GM12878 (cell line): ENCODE data around the gene DPYSL3. TPM values are rescaled to one million over a fixed set of nuclear protein-coding genes. Genes with fewer than 3 reads are reported as not detected.

Experiments used
- ATAC-seq: fragments of 200-7000 bp; cut with Tn5 transposase; 3 replicates; pipeline ENCODE4 v1.9.1; 2020; ENCODE audit warnings: mild to moderate bottlenecking, moderate library complexity
- BruUV-seq: library from RNA; stranded (reverse); fragments of 400-500 nt; replicated peaks from 2 replicates; lab custom pipeline; 2021; lab: Mats Ljungman, UMichigan
- CTCF ChIA-PET: fragments of 300-600 bp; sonication (Branson Sonifier 250); formaldehyde crosslinking; extraction: SDS; loops from one replicate; lab custom pipeline; 2021; ENCODE audit warnings: inconsistent platforms; lab: Yijun Ruan, JAX
- POLR2A ChIA-PET: fragments of 350-600 bp; formaldehyde crosslinking; extraction: SDS; loops from one replicate; lab custom pipeline; 2021; ENCODE audit warnings: inconsistent platforms; lab: Charles Lee
- RAD21 ChIA-PET: fragments of 300-600 bp; sonication (Branson Sonifier 250); formaldehyde crosslinking; loops from one replicate; lab custom pipeline; 2023; ENCODE audit warnings: antibody characterized with exemption; ENCODE audit not compliant: unreplicated experiment; lab: Charles Lee
- SMC1A ChIA-PET: fragments of 300-600 bp; sonication (Branson Sonifier 250); formaldehyde crosslinking; loops from one replicate; lab custom pipeline; 2023; ENCODE audit not compliant: unreplicated experiment, uncharacterized antibody; lab: Charles Lee
- DNase-seq: peaks from one replicate; pipeline ENCODE4 v3.0.0-alpha.2; 2011; ENCODE audit warnings: low read depth, low spot score
- FAIRE-seq: peaks from 3 replicates; lab custom pipeline; 2011; peaks lifted over from hg19 to GRCh38; lab: Jason Lieb, UNC
- H2AFZ ChIP-seq: 2 replicates; pipeline ENCODE4 v1.6.0; 2011; ENCODE audit warnings: low read depth, low read length, control low read depth; ENCODE audit not compliant: control insufficient read depth
- H3K27ac ChIP-seq: 2 replicates; pipeline ENCODE4 v1.5.1; 2011; ENCODE audit warnings: control low read depth; ENCODE audit not compliant: control insufficient read depth, insufficient read depth
- H3K27me3 ChIP-seq, 2 experiments: replicated peaks in 1 of 2; 2 replicates each; pipeline versions ENCODE4 v1.6.0 to v1.6.1; 2011; ENCODE audit warnings: low read length in 1 of 2; ENCODE audit not compliant: control insufficient read depth in 2 of 2, insufficient read depth in 2 of 2
- H3K36me3 ChIP-seq, 2 experiments: 2 replicates each; pipeline ENCODE4 v1.5.1; 2011; ENCODE audit warnings: low read length in 1 of 2; ENCODE audit not compliant: control insufficient read depth in 2 of 2, insufficient read depth in 2 of 2
- H3K4me1 ChIP-seq: 2 replicates; pipeline ENCODE4 v1.6.1; 2011; ENCODE audit warnings: mild to moderate bottlenecking, low read length, moderate library complexity, mixed read lengths; ENCODE audit not compliant: control insufficient read depth, insufficient read depth
- H3K4me2 ChIP-seq: 2 replicates; pipeline ENCODE4 v1.6.0; 2011; ENCODE audit warnings: control low read depth; ENCODE audit not compliant: control insufficient read depth, insufficient read depth
- H3K4me3 ChIP-seq: fragments of 200-600 bp; sonication (generic); 2 replicates; pipeline ENCODE4 v1.5.1; 2016
- H3K79me2 ChIP-seq: 2 replicates; pipeline ENCODE4 v1.6.0; 2011; ENCODE audit warnings: low read length; ENCODE audit not compliant: control insufficient read depth, insufficient read depth
- H3K9ac ChIP-seq: 2 replicates; pipeline ENCODE4 v1.8.0; 2011; ENCODE audit warnings: low read length, control low read depth, mixed read lengths; ENCODE audit not compliant: control insufficient read depth, insufficient read depth
- H3K9me3 ChIP-seq: replicated peaks from 3 replicates; pipeline ENCODE4 v1.5.1; 2011; ENCODE audit warnings: mild to moderate bottlenecking, low read length; ENCODE audit not compliant: control insufficient read depth, insufficient read depth
- H4K20me1 ChIP-seq: 2 replicates; pipeline ENCODE4 v1.6.0; 2011; ENCODE audit not compliant: control insufficient read depth, insufficient read depth
- BMI1 ChIP-seq: fragments of 450-650 bp; IDR thresholded peaks from 2 replicates; pipeline ENCODE4 v1.6.1; 2016; ENCODE audit warnings: mild to moderate bottlenecking, moderate library complexity, borderline replicate concordance
- BRCA1 ChIP-seq: IDR thresholded peaks from 2 replicates; pipeline ENCODE4 v1.6.1; 2011; ENCODE audit warnings: low read depth, low read length, improper control_type of control experiment
- EED ChIP-seq: sonication (generic); IDR thresholded peaks from 2 replicates; pipeline ENCODE4 v1.6.1; 2016; ENCODE audit warnings: antibody characterized with exemption, low read depth
- FOS ChIP-seq: IDR thresholded peaks from 3 replicates; pipeline ENCODE4 v1.6.1; 2011; ENCODE audit warnings: borderline replicate concordance; ENCODE audit not compliant: insufficient read length; ENCODE audit errors: extremely low read depth
- GATAD2B ChIP-seq: fragments of 450-650 bp; conservative IDR thresholded peaks from 2 replicates; pipeline ENCODE4 v1.6.1; 2017; ENCODE audit warnings: low read depth, mild to moderate bottlenecking, moderate library complexity
- HDGF ChIP-seq: fragments of 450-650 bp; IDR thresholded peaks from 2 replicates; pipeline ENCODE4 v1.6.1; 2016; ENCODE audit warnings: antibody characterized with exemption
- MEF2A ChIP-seq: IDR thresholded peaks from 2 replicates; pipeline ENCODE4 v1.6.1; 2011; ENCODE audit warnings: low read depth, mild to moderate bottlenecking, low read length, moderate library complexity; ENCODE audit not compliant: insufficient read depth
- MEF2B ChIP-seq: fragments of 450-650 bp; IDR thresholded peaks from 2 replicates; pipeline ENCODE4 v1.6.1; 2018; ENCODE audit warnings: mild to moderate bottlenecking, moderate library complexity; ENCODE audit not compliant: partially characterized antibody, poor library complexity, severe bottlenecking
- MXI1 ChIP-seq: fragments of 150-350 bp; IDR thresholded peaks from 2 replicates; pipeline ENCODE4 v1.6.1; 2011; ENCODE audit warnings: low read depth, mild to moderate bottlenecking, inconsistent platforms, low read length, improper control_type of control experiment
- NFYA ChIP-seq: IDR thresholded peaks from 2 replicates; pipeline ENCODE4 v1.6.1; 2011; ENCODE audit warnings: low read depth, mild to moderate bottlenecking, low read length, improper control_type of control experiment, borderline replicate concordance
- SPI1 ChIP-seq: IDR thresholded peaks from 2 replicates; pipeline ENCODE4 v1.6.1; 2011; ENCODE audit warnings: low read depth, mild to moderate bottlenecking, low read length, moderate library complexity, borderline replicate concordance; ENCODE audit not compliant: insufficient read depth
- YBX1 ChIP-seq: fragments of 450-650 bp; IDR thresholded peaks from 2 replicates; pipeline ENCODE4 v1.6.1; 2016; ENCODE audit warnings: antibody characterized with exemption
- ZBED1 ChIP-seq: IDR thresholded peaks from 2 replicates; pipeline ENCODE4 v1.6.1; 2016; ENCODE audit warnings: borderline replicate concordance
- ZNF274 ChIP-seq: IDR thresholded peaks from one replicate; pipeline ENCODE4 v1.8.0; 2011; ENCODE audit not compliant: insufficient read length, insufficient read depth
- WGBS: methylation state at CpG from one replicate; pipeline ENCODE4 v1.1.6; 2016; ENCODE audit warnings: low lambda C conversion rate; ENCODE audit not compliant: insufficient replicate concordance, insufficient coverage; ENCODE audit errors: missing lambda C conversion rate; 5-methylcytosine and 5-hydroxymethylcytosine counted together
- in situ Hi-C: fragments of 300-500 bp; cut with MboI; formaldehyde crosslinking; loops from 9 replicates; pipeline ENCODE4 v1.14.3; 2018; ENCODE audit warnings: mixed read lengths
- intact Hi-C: fragments of 100-400 bp; cut with micrococcal nuclease; formaldehyde crosslinking; loops from one replicate; pipeline ENCODE4 v1.14.2; 2022; ENCODE audit not compliant: unreplicated experiment
- polyA plus RNA-seq, 11 experiments: library from polyadenylated mRNA; depleted of rRNA in 4 of 11; unstranded in 6 of 11; stranded (reverse) in 5 of 11; fragments of >200 nt; fragmentation: Nextera tagmentation in 4 of 11; fragmentation: Illumina TruSeq in 1 of 11; extraction: Ambion mirVana in 4 of 11; extraction: Trizol in 1 of 11; gene quantifications; 1 replicate in 1 of 11; 2 replicates in 10 of 11; pipeline versions ENCODE4 v1.2.1 to v1.2.3, GENCODE V29; 2011 to 2016; ENCODE audit warnings: inconsistent platforms in 2 of 11, missing spikeins in 2 of 11, low read depth in 1 of 11
- total RNA-seq, 4 experiments: library from RNA; depleted of rRNA in 3 of 4; stranded (reverse); fragments of >200 nt in 3 of 4; fragmentation: Illumina TruSeq in 1 of 4; extraction: Trizol in 1 of 4; gene quantifications; 2 replicates each; pipeline versions ENCODE4 v1.2.1 to v1.2.3, GENCODE V29; 2013 to 2021
- TF ChIP-seq, protein P1 (sequence below): fragments of 450-650 bp; IDR thresholded peaks from 2 replicates; pipeline ENCODE4 v1.6.1; 2017; ENCODE audit warnings: antibody characterized with exemption, mild to moderate bottlenecking, moderate library complexity
- TF ChIP-seq, protein P2 (sequence below): IDR thresholded peaks from 2 replicates; pipeline ENCODE4 v1.6.1; 2011; ENCODE audit warnings: mild to moderate bottlenecking, low read depth, low read length, moderate library complexity; ENCODE audit not compliant: insufficient replicate concordance
- TF ChIP-seq, protein P3 (sequence below): IDR thresholded peaks from 2 replicates; pipeline ENCODE4 v1.6.1; 2012; ENCODE audit warnings: low read depth, low read length, improper control_type of control experiment
- TF ChIP-seq, protein P4 (sequence below): IDR thresholded peaks from 2 replicates; pipeline ENCODE4 v1.6.1; 2012; ENCODE audit warnings: low read depth, low read length, improper control_type of control experiment

Gene DPYSL3
- total and polyA plus RNA-seq, 10 of the 15 experiments (the other 5 are each of a cell fraction or from before 2014, with no cell fraction given) = 0.08 to 1.5 (median 0.45) TPM; not detected in 1

DNA sequence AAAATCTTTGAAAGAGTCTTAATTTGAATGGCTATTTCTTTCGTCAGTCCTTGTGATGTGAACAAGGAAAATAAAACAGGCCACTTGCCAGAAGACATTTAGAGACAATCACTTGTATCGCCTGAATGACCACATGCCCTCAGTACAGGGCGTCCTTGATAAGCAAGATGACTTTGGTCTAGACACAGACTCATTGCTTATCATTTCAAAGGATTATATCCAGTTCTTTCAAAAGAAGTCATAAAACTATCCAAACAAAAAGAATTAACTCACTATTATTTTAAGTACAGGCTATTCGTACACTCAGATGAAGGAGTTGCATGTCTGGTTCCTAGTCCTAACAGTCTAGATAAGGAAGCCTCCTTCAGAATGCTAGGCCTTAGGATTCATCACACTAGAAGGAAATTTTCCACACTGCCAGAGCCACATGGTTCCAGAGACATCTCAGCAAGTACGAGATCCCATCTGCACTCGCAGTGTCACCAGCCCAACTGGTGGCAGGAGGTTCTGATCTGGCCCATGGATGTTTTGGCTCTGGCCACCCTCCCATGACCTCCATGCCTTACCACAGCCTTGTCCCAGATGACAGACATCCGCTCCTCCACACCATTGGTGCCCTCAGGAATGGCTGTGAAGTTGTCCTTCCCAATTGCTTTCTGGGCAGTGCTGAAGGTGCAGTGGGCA, 109.6 kb downstream of the DPYSL3 start (continued):
- TF ChIP-seq, protein P1, sequence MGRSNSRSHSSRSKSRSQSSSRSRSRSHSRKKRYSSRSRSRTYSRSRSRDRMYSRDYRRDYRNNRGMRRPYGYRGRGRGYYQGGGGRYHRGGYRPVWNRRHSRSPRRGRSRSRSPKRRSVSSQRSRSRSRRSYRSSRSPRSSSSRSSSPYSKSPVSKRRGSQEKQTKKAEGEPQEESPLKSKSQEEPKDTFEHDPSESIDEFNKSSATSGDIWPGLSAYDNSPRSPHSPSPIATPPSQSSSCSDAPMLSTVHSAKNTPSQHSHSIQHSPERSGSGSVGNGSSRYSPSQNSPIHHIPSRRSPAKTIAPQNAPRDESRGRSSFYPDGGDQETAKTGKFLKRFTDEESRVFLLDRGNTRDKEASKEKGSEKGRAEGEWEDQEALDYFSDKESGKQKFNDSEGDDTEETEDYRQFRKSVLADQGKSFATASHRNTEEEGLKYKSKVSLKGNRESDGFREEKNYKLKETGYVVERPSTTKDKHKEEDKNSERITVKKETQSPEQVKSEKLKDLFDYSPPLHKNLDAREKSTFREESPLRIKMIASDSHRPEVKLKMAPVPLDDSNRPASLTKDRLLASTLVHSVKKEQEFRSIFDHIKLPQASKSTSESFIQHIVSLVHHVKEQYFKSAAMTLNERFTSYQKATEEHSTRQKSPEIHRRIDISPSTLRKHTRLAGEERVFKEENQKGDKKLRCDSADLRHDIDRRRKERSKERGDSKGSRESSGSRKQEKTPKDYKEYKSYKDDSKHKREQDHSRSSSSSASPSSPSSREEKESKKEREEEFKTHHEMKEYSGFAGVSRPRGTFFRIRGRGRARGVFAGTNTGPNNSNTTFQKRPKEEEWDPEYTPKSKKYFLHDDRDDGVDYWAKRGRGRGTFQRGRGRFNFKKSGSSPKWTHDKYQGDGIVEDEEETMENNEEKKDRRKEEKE = no peak
- TF ChIP-seq BRCA1 = no peak

DNA sequence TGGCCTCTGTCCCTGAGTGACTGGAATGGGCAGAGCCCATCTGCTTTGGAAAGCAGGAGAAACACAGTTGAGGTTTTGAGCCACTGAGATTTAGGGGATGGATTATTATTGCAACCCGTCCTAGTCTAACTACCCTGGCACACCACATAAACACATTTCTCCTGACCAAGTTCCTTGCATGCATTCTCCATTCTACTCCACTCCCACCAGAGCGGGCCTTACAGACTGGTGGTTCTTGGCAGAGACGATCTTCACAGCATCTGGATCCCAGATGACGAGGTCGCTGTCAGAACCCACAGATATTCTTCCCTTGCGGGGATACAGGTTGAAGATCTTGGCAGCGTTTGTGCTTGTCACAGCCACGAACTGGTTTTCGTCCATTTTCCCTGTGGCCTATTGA, 111.0 kb downstream of the DPYSL3 start:
- no peak overlapping the region for H3K4me3 ChIP-seq
- no peak overlapping the region for H2AFZ ChIP-seq
- no peak overlapping the region for H3K27ac ChIP-seq
- FAIRE-seq = no peak
- ATAC-seq = no peak
- no peak overlapping the region for H3K4me2 ChIP-seq
- WGBS = 37% methylated on average over 9 of the region's 9 CpGs
- in situ Hi-C loops (no loop called here), intact Hi-C loops (no loop called here)
- H3K36me3 ChIP-seq = no peaks in the 10 kb centered on the region
- ChIA-PET RAD21 (no interaction called here), CTCF (interaction anchor here (0.6 to 0.8 kb wide), 2 partner anchors 15 to 19 kb away, joined by 3 read pairs; no protein-coding TSS in a partner anchor), SMC1A (no interaction called here), POLR2A (no interaction called here)
- H3K9ac ChIP-seq = no peak overlapping the region
- no peaks in the 10 kb centered on the region for H3K9me3 ChIP-seq
- no peaks in the 10 kb centered on the region for H3K79me2 ChIP-seq
- DNase-seq = no peak
- BruUV-seq = no TSS peak
- H3K27me3 ChIP-seq = no peaks in the 10 kb centered on the region
- H3K4me1 ChIP-seq = peaks cover 2% of the 10 kb centered on the region; the same call in 1 of the 2 replicates
- no peaks in the 10 kb centered on the region for H4K20me1 ChIP-seq
- TF ChIP-seq, protein P2, sequence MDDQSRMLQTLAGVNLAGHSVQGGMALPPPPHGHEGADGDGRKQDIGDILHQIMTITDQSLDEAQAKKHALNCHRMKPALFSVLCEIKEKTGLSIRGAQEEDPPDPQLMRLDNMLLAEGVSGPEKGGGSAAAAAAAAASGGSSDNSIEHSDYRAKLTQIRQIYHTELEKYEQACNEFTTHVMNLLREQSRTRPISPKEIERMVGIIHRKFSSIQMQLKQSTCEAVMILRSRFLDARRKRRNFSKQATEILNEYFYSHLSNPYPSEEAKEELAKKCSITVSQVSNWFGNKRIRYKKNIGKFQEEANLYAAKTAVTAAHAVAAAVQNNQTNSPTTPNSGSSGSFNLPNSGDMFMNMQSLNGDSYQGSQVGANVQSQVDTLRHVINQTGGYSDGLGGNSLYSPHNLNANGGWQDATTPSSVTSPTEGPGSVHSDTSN = no peak
- TF ChIP-seq ZNF274 = no peak
- TF ChIP-seq GATAD2B = no peak
- TF ChIP-seq YBX1 = no peak
- no peak for TF ChIP-seq EED
- TF ChIP-seq, protein P3, sequence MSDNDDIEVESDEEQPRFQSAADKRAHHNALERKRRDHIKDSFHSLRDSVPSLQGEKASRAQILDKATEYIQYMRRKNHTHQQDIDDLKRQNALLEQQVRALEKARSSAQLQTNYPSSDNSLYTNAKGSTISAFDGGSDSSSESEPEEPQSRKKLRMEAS = no peak
- TF ChIP-seq HDGF = no peak
- no peak for TF ChIP-seq MXI1
- TF ChIP-seq NFYA = no peak
- TF ChIP-seq ZBED1 = no peak
- TF ChIP-seq FOS = no peak
- TF ChIP-seq MEF2B = no peak
- TF ChIP-seq, protein P4, sequence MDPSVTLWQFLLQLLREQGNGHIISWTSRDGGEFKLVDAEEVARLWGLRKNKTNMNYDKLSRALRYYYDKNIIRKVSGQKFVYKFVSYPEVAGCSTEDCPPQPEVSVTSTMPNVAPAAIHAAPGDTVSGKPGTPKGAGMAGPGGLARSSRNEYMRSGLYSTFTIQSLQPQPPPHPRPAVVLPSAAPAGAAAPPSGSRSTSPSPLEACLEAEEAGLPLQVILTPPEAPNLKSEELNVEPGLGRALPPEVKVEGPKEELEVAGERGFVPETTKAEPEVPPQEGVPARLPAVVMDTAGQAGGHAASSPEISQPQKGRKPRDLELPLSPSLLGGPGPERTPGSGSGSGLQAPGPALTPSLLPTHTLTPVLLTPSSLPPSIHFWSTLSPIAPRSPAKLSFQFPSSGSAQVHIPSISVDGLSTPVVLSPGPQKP = no peak
- no peak for TF ChIP-seq BMI1
- TF ChIP-seq SPI1 = no peak
- no peak for TF ChIP-seq MEF2A
